ENCODE data around the gene HS6ST1. TPM values are rescaled to one million over a fixed set of nuclear protein-coding genes. Genes with fewer than 3 reads are reported as not detected.

HS6ST1 gene
- total and polyA plus RNA-seq, 2 of the 4 experiments (the other 2 are of a cell fraction): 29.9 to 36.9 TPM

DNA sequence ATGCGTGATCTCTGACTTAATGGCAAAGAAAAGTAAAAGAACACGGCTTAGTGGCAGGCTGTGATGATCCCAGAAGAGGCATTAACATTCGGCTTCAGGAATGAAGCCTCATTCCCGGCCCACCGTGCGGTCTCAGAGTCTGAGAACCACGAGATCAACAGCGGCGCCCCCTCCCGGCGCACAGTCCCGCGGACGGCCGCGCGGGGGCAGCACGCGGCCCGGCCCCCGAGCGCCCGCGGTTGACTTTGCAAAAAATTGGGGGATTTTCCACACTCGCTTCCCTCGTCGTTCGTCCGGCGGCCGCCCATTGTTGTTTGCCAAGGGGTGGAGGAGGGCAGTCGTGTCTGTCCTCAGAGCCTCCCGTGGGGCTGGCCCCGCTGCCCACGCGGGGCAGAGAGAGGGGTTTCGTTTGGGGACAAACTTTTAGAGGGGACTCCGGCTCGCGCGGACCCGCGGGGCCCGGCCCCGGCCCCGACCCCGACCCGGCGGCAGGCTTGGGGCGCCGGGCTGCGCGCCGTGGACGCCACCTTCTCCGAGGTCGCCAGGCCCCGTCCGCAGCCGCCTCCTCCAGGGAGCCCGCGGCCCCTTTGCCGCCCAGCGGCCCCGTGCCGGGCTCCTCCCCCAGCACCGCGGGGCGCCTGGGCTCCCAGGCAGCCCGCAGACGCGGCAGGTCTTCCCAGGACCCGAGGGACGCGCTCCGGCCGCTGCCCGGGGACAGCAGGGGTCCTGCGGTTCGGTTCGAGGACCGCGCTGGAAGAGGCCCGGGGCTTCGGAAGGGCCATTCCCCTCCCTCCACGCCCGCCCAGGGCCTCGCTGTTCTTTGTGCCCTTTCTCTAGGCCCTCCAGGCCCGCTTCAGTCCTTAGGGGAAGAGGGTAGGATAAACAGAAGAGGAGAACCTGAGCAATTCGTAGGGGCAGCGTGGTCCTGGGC lies 3.4 kb upstream of the HS6ST1 start (continued):
- TF ChIP-seq, protein P1, sequence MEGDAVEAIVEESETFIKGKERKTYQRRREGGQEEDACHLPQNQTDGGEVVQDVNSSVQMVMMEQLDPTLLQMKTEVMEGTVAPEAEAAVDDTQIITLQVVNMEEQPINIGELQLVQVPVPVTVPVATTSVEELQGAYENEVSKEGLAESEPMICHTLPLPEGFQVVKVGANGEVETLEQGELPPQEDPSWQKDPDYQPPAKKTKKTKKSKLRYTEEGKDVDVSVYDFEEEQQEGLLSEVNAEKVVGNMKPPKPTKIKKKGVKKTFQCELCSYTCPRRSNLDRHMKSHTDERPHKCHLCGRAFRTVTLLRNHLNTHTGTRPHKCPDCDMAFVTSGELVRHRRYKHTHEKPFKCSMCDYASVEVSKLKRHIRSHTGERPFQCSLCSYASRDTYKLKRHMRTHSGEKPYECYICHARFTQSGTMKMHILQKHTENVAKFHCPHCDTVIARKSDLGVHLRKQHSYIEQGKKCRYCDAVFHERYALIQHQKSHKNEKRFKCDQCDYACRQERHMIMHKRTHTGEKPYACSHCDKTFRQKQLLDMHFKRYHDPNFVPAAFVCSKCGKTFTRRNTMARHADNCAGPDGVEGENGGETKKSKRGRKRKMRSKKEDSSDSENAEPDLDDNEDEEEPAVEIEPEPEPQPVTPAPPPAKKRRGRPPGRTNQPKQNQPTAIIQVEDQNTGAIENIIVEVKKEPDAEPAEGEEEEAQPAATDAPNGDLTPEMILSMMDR (conservative IDR thresholded peaks at IDR 0.05; ENCODE audit: low read depth, low read length): peak; percentile 99

Measured in IMR-90 (cell line).